Vagina (tissue), 2 donors: ENCODE results near the gene MYO1H.

ENCODE experiments used
- CTCF ChIP-seq, 3 experiments: fragments of 450-650 bp in 2 of 3; fragments of 200-600 bp in 1 of 3; sonication (generic) in 1 of 3; IDR thresholded peaks; one replicate each; pipeline ENCODE4 v1.5.1; 2017 to 2019; ENCODE audit warnings: antibody characterized with exemption in 3 of 3, mild to moderate bottlenecking in 2 of 3, moderate library complexity in 2 of 3
- POLR2A ChIP-seq, 2 donors: fragments of 450-650 bp; IDR thresholded peaks; one replicate each; pipeline ENCODE4 v1.6.1; 2017; ENCODE audit warnings: antibody characterized with exemption in 2 of 2, mild to moderate bottlenecking in 2 of 2, moderate library complexity in 2 of 2
- POLR2AphosphoS5 ChIP-seq, 2 donors: sonication (generic); formaldehyde crosslinking; IDR thresholded peaks; one replicate each; pipeline ENCODE4 v1.9.0; 2017; ENCODE audit warnings: antibody characterized with exemption in 2 of 2, mild to moderate bottlenecking in 2 of 2, low read depth in 1 of 2; ENCODE audit not compliant: insufficient read depth in 1 of 2

GRCh38 chr12:109435428-109436187 is 87.9 kb downstream of the MYO1H start:
- no peak for TF ChIP-seq POLR2A (IDR thresholded peaks at IDR 0.05)
- no peak for TF ChIP-seq CTCF (IDR thresholded peaks at IDR 0.05)
- TF ChIP-seq POLR2AphosphoS5 (IDR thresholded peaks at IDR 0.05; ENCODE audit: insufficient read depth in 1 of 2, low read depth in 1 of 2) = no peak
